Inflammatory macrophage treated with lipopolysaccharide for 1 hour (primary cell): ENCODE measurements around the gene POU2F1.

Experiments used
- DNase-seq, 2 donors: peaks; one replicate each; pipeline ENCODE4 v3.0.0-alpha.2; 2020 to 2022

POU2F1 gene

DNA sequence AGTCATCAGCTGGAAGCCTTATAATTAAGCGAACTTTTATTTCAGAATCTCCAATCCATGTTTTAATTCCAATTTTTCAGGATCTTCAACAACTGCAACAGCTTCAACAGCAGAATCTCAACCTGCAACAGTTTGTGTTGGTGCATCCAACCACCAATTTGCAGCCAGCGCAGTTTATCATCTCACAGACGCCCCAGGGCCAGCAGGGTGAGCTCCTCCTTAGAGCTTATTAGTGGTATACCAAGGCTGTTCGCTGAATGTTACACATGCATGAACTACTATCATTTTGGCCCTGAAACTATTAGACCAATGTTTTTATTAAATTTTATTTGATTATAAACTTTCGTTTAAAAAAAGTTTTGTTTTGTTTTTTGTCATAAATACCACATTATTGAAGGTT lies 155.3 kb downstream of the POU2F1 start:
- no peak for DNase-seq

DNA sequence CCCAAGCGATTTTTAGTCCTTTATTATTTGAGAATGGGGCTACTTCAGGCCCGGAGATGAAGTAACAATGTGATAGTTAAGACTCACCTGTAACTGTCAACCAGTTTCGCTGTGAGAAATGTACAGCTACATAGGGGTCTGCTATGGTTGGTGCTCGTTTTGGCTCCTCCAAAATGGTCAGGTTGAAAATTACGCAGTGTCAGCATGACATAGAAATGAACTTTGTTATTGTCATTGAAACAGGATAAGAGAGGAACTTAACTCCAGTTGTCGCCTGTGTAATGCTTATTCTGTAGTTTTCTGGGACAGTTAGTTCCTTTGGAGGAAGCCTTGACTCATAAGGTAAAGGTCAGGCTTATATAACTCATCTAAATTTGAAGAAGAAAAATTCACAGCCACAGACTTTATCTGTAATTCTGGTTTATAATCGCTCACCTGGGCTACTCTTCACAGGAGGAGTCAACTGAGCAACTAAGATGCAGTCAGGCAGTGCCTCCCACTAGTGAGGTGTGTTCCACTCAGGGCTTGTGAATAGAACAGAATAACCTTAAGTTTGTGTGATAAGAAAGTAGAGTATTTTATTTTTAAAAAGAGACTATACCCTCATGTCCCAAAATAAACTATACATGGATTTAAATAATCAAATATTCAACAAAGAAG lies 166.7 kb downstream of the POU2F1 start:
- peak; percentile 20 to 51 for DNase-seq

DNA sequence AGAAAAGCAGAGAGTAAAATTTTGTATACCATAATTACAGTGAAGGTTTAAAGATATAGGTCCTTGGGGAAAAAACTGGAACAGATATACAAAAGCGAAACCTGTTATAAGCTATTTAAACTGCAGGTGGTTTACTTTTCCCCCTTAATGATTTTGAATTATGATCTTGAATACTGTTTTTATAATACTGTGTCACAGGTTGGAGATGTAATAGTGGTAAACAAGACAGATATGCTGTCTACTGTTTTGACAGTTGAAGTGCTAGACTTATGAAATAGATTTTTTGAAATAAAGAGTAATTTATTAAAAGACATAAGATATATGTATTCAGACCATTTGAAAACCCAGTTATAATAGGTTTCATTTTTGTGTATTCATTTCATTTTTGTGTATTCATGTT lies 168.3 kb downstream of the POU2F1 start:
- no peak for DNase-seq

DNA sequence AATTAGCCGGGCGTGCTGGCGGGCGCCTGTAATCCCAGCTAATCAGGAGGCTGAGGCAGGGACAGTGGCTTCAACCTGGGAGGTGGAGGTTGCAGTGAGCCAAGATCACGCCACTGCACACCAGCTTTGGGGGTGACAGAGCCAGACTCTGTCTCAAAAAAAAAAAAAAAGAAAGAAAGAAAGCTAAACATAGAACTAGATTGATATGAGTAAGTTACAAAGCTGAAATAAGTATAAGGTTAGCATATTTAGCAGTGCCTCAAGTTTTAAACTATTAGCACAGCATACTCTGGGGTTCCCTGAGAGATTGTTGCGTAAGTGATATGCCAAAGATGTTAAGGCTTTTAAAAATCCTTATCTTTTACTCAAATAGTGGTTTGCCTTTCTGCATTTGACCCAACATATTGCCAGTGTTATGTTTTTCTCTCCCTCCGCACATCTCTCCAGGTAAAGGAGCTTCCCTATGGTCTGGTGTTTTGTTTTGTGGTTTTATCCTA lies 171.6 kb downstream of the POU2F1 start:
- no peak for DNase-seq

DNA sequence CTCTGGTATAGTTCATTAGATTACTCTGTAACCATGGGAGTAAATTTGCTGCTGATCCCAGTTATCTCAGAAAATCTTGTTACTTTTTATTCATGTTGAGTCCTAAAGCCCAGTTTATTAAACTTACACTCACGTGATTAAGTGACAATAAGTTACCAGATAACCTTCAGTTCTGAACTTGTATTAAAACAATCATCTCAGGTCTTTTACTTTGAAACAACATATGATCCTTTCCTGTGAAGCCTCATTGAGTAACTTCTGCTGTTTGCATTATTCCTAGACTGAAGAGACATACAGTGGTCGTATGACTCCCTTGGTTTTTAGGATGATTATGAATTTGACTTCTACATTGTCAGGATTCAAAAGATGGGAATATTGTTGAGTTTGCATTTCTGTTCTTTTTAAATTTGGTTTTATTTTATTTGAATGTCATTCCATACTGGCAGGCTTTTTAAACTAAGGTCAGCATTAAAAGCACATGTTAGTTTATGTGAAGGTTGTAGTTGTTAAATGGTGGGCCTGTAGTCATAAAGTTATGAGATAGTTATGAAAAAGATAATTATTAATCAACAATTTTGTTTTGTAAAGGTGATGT lies 179.8 kb downstream of the POU2F1 start:
- no peak for DNase-seq

GRCh38 chr1:167401260-167401873 lies 180.7 kb downstream of the POU2F1 start:
- DNase-seq: peak; percentile 24 to 37

GRCh38 chr1:167404161-167404888 lies 183.6 kb downstream of the POU2F1 start:
- DNase-seq: no peak

- no peak for DNase-seq
Observed at GRCh38 chr1:167404908-167405307, 184.2 kb downstream of the POU2F1 start.

DNA sequence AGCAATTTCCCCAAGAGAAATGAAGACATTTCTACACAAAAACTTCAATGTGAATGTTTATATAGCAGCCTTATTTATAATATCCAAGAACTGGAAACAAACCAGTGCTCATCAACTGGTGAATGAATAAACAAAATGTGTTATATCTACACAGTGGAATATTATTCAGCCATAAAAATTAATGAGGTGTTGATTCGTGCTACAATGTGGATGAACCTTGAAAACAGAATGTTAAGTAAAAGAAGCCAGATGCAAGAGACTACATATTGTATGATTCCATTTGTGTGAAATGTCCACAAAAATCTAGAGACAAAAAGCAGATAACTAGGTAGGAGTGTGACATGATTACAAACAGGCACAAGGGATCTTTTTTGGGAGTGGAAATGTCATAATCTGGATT lies 187.7 kb downstream of the POU2F1 start:
- no peak for DNase-seq

DNA sequence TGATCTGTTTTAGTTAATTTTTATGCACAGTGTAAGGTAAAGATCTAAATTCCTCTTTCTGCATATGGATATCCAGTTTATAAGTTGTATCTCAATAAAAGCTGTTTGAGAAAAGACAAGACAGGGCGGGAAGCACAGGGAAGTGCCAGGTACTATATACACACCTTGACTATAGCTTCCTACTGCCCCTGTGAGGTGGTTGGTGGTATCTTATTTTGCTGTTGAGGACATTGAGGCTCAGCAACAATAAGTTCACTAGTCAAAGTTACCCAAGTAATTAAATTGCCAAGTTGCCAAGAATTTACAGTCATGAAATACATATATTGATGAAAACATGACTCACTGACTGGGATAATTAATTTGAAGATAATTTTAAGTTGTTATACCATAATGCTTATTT lies 188.5 kb downstream of the POU2F1 start:
- no peak for DNase-seq

GRCh38 chr1:167412072-167412471 lies 191.4 kb downstream of the POU2F1 start:
- no peak for DNase-seq

GRCh38 chr1:167412920-167413319 lies 192.2 kb downstream of the POU2F1 start:
- no peak for DNase-seq

- no peak for DNase-seq
Observed at GRCh38 chr1:167413328-167413727, 192.6 kb downstream of the POU2F1 start.

- DNase-seq: no peak
Observed at GRCh38 chr1:167416506-167416905, 195.8 kb downstream of the POU2F1 start.

GRCh38 chr1:167418391-167418790 lies 197.7 kb downstream of the POU2F1 start:
- DNase-seq: no peak

GRCh38 chr1:167419245-167419644 lies 198.6 kb downstream of the POU2F1 start:
- DNase-seq: no peak

DNA sequence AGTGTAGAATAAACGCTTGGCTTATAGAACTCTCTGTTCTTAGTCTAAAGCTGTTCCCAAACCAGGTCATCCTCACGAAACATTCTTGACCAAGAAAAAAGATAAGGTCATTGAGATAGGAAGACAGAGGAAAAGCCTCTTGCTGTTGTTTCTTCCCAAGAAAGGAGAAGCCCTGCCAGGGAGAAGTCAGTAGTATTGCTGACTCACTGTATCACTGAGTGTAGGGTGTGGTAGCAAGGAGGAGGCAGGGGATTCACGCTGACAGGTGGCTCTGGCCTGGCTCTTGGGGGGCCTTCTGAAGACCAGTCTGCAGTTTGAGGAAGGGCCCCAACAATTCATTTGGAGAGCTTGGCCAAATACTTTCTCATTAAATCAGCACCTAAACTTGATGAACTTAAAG lies 199.8 kb downstream of the POU2F1 start:
- DNase-seq: peak; percentile 23

DNA sequence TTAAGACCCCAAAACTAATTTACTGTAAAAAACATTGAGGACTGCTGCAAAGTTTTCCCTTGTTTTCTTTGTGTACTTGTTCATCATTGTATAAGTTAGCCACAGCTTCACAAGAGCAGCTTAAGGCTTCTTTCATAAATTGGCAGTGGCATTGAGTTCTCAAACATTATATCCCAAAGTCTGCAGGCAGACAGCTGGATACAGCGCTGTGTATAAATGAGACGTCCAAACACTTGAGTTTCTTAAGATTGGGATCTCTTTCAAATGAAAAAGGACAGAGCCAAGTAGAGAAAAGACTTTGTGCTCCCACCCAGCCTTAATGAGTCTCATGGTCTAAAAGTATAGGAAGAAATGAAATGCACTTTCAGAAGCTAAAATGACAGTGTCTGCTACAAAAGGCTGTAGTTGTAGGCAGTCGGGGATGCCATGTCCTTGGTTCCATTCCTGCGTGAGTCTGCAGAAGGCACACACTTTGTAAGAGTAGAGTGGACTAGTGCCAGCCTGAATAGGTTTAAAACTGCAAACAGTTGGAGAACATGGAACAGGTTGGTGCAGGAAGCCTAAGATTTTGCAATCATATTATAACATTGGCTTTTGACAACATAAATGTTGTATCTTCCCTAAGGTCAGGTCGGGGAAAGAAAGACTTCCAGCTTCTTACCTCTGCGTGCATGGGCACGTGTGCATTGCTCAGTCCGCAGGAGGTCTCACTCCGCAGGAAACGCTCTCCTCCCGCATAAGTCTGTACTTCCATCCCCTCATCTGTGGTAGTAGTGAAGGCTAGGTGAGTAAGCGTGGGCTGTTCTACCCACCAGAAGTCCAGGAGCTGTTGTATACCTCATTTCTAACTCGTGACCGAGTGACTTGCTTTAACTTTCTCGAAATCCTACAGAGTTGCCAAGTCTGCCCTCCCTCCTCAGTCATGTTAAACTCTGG lies 203.3 kb downstream of the POU2F1 start:
- no peak for DNase-seq

DNA sequence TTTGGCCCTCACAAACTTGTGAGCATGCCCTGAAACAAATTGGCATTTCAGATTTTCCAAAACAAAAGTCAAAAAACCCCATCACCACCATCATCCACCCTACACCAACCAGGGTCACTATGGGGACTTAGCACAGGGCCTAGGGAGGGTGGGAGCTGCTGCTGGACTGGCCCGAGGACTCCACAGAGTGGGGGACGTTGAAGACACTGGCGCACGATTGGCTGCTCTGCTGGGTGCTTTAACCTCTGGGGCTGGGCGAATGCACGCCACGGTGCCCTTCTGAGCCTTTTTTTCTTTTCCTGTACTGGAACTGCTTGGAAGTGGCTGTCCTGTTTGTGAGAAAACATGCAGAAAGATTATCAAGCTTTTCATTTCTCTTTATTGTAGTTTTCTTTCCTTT lies 204.8 kb downstream of the POU2F1 start:
- DNase-seq: no peak

DNA sequence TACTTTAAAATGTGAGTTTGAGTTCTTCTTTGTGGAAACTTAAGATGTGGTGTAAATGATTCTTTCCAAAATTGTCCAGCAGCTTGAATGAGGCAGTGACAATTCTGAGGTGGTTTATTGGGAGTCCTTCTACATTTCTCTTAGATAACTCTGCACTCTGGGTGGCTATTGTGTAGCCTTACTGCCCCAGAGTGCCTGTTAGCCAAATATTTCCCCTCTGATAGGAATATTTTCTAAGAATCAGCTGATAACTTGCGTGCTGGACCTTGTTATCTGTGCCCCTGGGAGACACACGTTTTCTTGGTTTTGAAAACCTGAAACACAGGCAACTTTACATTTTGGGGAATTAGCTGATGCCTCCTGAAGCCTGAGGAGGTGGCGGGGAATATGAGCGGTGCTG lies 206.0 kb downstream of the POU2F1 start:
- no peak for DNase-seq

DNA sequence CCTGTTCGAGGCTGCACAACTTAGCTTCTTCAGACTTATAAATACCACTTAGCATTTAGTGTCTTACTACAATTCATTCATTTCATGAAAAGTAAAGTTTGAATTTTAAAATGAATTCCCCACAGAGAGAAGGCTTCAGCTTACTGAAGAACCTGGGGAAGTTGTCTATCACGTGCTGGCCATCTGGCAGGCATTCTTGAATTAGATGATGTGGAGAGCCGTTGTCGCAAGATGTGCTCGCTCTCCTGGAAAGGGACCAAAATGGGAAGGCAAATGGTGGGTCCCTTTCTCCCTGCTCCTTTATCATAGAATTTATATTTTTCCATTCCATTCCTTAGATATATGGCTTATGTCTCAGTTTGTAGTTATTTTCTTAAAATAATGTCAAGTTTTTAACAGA lies 207.2 kb downstream of the POU2F1 start:
- no peak for DNase-seq

- no peak for DNase-seq
Observed at GRCh38 chr1:167428395-167428794, 207.7 kb downstream of the POU2F1 start.

DNA sequence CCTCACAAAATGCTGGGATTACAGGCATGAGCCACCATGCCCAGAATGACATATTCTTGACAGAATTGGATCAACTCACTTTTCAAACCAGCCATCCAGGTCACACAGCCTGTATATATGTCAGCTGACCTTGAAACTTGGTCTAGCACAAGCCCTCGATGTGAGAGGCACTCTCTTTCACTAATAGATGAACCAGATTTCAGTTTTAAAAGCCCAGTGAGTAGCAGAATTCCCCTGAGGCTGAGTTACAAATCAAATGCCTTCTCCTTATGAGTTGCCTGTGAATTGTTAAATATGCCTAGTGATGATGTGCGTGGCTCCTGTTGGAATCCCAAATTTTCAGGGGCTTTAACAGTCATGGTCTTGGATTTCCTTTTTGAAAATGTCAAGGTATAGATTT lies 208.9 kb downstream of the POU2F1 start:
- no peak for DNase-seq
